ENCODE measurements around the gene SORBS2.

GRCh38 chr4:185838104-185838452, 26.1 kb upstream of the SORBS2 start:
- TF ChIP-seq POLR2A (IDR thresholded peaks at IDR 0.05) (no peak), CTCF (IDR thresholded peaks at IDR 0.05) (no peak)
